ENCODE measurements around the gene ANXA11.
A peak's percentile ranks its signal among the peaks of the same experiment; 100 is the strongest.
"Not testable (repeated sequence)": the region's sequence is repeated elsewhere in the genome, so short reads cannot be mapped to it uniquely, and the experiment has no call there.

The ANXA11 gene

GRCh38 chr10:80210259-80210658 is 4.9 kb upstream of the ANXA11 start:
- DNase-seq (ENCODE audit: low read depth in 2 of 2): no peak

DNA sequence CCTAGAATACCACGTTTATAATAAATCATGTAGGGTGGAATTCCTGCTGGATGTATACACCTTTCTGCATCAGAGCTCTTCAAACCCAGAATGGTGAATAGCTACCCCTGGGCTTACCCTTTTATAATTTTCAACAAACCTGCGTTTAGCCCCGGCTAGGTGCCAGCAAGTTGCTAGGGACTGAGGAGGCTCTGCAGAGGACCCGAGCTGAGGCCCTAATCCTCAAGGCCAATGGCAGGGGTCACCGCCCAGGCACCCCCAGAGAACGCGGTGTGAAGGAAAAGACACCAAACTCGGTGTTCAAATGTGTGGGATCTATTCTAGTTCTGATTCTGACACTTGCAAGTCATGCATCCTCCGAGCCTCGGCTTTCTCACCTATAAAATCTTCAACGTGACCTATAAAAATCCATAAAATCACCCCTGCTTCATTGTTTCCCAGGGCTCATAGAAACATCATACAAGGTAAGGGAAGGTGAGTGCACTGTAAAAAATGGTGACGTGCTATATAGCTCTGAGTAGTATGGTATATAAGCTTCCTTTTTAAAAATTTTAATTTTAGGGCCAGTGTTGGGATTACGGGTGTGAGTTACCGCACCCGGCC is 2.5 kb upstream of the ANXA11 start:
- no peak for DNase-seq (ENCODE audit: low read depth in 2 of 2)

GRCh38 chr10:80206277-80206655 is 929 bp upstream of the ANXA11 start:
- DNase-seq (ENCODE audit: low read depth in 2 of 2): no peak

- DNase-seq (ENCODE audit: low read depth in 2 of 2): no peak
These were observed 460 bp downstream of the ANXA11 start for GRCh38 chr10:80204677-80205476.

DNA sequence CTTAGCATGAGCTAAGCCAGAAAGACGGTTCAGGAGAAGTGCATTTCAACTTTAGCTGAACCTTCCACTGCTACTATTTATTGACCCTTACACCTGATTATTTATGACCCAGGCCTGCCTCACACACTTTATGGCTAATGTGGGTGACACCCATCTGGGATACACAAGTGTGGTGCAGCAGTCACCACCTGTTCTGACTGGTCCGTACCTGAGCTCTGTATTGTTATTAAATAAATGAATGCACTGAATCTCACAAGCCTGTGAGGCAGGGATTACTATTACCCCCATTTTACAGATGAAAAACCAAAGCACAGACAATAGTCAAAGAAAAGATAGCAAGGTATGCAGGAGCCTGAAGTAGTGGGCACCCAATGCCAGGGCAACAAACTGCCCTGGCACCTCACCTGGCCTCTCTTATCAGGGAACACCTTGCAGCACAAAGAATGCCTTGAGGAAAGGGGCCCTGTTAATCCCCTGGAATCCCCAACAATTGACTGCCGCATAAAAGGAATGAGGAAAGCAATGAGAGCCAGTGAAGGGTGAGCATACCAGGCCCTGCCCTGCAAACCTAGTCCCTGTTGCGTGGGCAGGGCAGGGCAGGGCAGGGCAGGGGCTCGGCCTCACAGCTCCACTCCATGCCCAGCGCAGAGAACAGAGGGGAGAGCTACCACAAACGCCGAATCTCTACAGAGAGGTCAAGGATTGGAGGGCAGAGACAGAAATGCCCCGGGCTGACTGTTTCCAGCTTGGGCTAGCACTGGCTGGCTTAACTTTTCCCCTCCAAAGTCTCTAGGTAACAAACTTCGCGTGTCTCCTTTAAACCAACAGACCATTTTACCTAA is 1.3 kb downstream of the ANXA11 start:
- DNase-seq (ENCODE audit: low read depth in 2 of 2): no peak

DNA sequence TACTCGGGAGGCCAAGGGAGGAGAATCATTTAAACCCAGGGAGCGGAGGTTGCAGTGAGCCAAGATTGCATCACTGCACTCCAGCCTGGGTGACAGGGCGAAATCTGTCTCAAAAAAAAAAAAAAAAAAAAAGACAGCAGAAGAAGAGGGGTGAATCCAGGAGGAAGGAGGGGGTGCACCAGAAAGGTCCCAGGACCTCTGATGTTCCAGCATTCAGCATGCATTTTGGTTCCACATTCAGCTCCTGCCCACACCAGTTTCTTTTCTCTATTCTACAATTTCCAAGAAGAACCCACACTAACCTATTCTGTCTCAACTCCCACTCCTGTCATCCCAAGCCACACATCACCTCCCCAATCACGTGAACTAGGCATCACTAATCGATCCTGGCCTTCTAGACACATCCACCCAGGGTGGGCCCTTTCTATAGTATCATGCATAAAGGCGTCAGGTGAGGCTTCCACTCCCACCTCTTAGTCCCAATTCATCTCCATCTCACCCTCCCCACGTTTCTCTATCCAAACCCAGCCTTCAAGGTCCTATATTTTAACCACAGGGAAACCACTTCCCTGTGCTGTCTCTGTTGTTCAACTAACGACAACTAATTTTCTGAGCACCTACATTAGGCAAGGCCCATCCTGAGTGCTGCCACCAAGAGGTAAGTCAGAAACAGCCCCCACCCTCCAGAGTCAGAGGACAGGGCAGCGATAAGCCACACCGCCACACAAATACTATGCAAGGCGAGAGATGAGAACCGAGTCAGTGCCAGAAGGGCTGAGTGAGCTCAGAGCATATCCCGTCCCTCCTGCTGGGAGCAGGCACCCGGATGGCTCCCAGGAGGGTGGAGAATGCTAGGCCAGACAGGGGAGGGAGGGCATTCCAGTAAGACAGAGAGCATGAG is 2.2 kb downstream of the ANXA11 start:
- peak in 1 of 2 donors; percentile 59 for DNase-seq (ENCODE audit: low read depth in 2 of 2)

GRCh38 chr10:80202530-80202929 is 2.8 kb downstream of the ANXA11 start:
- DNase-seq (ENCODE audit: low read depth in 2 of 2): not testable (repeated sequence)

DNA sequence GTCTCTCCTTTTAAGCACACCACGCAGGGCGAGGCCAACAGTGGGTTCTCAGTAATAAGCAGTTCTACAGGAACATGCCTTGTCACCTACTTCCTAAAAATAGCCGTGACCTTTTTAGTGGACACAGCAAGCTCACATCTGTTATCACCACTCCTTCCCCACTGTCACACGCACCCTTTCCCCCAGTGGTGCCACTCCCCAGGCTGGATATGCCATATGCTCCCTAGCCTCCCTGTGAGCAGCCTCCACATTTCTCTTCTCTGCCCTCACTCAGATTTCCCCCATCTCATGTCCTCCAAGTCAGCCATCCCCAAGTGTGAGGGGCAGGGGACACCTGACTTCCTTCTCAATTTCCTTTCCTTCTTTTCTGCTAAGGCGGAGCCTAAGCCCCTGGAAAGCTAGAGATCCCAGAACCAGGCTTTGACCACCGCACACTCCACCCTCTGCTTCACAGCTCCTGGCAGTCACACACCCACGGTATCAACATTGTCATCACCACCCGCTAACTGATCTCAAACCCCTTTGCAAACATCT is 3.7 kb downstream of the ANXA11 start:
- no peak for DNase-seq (ENCODE audit: low read depth in 2 of 2)

DNA sequence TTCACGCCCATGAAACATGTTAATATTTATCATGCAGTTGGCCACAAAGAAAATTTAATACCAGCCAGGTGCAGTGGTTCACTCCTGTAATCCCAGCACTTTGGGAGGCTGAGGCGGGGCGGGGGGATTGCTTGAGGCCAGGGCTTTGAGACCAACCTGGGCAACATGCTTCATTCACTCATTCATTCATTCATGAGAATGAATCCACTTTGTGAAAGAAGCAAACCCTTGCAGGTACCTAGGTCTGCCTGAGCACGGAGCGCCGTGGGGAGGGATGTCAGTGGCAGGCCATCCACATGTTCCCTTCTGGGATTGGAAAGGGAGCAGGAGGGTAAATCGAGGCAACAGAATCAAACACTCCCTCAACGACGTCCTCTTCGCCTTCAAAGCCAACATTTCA is 4.7 kb downstream of the ANXA11 start:
- DNase-seq (ENCODE audit: low read depth in 2 of 2): no peak

DNA sequence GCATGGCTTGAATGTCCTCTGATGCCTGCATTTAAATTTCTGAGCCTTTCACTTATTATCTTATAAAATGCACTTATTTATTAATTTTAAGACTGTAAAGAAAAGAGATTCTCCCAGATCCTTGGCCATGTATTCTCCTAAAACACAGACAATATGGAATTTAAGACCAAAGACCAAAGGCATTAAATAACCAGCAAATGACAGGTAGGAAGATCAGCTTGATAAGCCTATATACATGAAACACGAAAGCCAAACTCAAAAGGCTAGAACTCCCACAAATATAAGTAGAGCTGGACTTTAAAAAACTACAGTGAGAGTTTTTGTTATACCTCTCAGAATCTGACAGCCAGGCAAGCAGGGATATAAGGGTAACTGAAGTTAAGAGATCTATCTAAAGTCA is 5.1 kb downstream of the ANXA11 start:
- no peak for DNase-seq (ENCODE audit: low read depth in 2 of 2)

- DNase-seq (ENCODE audit: low read depth in 2 of 2): no peak
These were observed 5.5 kb downstream of the ANXA11 start for GRCh38 chr10:80199828-80200227.

GRCh38 chr10:80197972-80198916 is 7.1 kb downstream of the ANXA11 start:
- DNase-seq (ENCODE audit: low read depth in 2 of 2): no peak

DNA sequence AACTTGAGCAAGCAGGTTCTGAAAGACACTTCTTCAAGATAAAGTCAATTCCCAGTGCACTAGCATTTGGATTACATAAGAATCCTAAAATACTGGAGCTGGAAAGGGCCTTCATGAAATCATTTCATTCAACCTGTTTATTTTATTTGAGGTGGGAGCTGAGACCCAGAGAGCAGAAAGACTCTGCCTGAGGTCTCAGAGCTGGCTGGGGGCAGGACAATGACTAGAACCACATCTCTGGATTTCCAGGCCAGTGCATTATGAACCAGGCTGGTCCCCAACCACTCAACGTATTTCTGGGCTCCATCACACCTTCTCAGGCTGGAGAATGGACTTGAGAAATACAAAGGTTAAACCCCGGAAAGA is 8.4 kb downstream of the ANXA11 start:
- no peak for DNase-seq (ENCODE audit: low read depth in 2 of 2)

DNA sequence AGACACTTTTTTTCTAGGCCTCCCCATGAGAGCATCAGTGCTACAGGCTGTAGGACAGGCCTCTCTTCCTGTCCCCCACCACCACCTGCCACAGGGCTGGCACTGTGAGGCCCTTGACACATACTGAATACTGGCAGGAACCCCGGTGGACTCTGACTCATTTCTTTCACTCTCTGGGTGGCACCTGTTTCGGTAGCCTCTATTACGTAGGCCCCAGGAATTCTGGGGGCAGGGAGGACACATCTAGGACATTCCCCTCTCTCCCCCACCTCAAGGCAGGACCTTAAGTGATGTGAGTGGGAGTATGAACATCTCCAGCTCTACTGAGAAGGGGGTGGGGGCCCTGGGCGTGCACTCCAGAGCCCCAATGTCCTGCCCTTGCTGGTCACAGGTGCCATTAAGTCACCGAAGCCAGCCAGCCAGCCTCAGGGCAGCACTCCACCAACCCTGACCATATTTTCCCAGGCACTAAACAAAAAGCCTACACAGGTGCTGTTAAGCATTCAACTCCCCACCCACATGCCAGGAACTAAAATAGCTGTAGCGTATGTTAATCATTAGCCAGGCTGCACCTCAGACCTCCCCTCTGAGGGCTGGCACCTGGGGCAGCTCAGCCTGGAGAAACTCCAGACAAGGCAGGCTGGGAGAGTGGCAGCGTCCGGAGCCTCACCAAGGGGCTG is 8.9 kb downstream of the ANXA11 start:
- peak in 1 of 2 donors; percentile 40 for DNase-seq (ENCODE audit: low read depth in 2 of 2)

DNA sequence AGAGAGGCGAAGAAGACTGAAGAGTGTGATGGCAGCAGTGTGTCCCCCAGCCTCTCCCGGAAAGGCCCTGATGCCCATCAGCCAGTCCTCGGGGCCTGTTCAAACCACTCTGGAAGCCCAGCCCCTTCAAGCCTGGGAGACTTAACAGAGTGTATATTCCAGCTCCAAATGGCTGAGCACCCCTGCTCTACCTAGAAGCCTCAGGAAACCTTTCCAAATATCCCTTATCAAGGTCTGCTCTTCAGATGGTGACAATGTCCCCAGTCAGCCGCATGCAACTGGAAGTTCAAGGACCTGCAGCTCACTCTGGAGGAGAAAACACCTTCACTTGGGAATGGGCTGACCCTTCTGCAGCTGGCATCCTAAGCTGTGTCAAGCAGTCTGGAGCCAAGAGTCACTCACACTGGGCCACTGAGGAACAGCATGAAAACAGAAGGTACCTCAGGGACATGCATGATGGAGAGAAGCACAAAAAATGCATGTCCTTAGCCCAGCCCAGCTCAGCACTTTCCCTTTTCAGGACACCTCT is 10.2 kb downstream of the ANXA11 start:
- no peak for DNase-seq (ENCODE audit: low read depth in 2 of 2)

GRCh38 chr10:80194373-80195045 is 10.8 kb downstream of the ANXA11 start:
- DNase-seq (ENCODE audit: low read depth in 2 of 2): no peak

- no peak for DNase-seq (ENCODE audit: low read depth in 2 of 2)
These were observed 12.8 kb downstream of the ANXA11 start for GRCh38 chr10:80192553-80192952.

DNA sequence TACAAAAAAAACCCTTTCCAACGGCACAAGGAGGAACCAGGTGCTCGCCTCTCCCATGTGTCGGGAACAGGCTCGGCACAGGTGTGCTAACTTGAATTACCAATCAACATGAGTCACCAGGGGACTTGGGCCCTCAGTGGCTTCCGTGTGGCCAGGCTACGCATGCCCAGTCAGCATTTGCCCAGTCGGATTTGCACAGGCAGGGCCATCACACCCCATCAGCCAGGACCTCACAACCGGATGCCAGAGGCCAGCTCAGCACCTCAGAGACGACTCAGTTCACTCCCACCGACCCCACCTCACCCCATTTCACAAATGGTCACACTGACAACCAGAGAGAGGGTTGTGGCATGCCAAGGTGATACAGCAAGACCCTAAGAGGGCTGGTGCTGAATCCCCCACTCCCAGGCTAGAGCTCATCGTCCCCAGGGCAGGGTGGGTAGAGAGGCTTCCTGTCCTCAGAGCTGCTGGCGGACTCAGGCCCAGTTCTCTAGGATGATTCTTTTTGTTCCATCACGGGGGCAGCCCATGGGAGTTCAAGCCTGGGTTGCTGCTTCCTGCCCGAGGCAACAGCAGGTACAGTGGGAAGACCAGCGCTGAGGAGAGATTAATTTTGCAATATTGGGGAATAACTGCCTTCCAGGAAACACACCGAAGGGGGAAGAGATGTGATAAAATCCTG is 13.6 kb downstream of the ANXA11 start:
- DNase-seq (ENCODE audit: low read depth in 2 of 2): no peak

Measured in activated CD4-positive, alpha-beta T cell treated with anti-CD3 and anti-CD28 coated beads for 24 hours (primary cell).